KG1 (cell line): Measurements from ENCODE around the gene AKAP13.
A peak's percentile ranks its signal among the peaks of the same experiment; 100 is the strongest.
"Not testable (repeated sequence)": the region's sequence is repeated elsewhere in the genome, so short reads cannot be mapped to it uniquely, and the experiment has no call there.

Source experiments
- DNase-seq: peaks from one replicate; lab custom pipeline; 2025; lab: John Stamatoyannopoulos, UW

Gene AKAP13

DNA sequence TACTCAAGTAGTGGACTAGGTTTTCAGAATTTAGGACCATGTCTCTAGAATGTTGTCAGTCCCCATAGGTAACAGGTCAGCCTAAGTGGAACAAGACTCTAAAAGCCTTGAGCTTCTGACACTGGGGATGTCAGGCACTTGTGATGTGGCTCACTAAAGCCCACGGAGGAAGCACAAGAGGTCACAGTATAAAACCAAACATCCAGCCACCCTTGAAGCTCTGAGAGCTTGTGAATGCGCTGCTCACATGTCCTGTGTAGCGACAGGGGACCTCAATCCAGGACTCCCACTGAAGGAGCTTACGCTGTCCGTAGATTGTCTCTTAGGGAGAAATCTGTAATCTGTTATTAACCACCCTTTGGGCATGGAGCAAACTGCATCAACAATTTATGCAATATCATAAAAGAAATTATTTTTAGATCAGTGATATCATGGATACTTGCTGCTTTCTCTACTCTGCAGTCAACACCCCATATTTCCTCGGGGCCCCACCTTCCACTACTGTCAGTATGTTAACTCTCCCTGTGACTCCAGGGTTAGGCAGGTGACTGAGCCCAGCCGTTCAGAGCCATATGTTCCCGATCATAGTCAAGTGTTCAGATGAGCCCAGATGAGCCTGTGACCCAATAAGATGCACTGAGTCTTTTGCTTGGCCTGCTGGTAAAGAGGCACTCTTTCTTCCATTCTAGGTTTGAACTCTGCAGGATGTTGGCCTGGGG, 32.2 kb upstream of the AKAP13 start:
- peak; percentile 8 for DNase-seq

DNA sequence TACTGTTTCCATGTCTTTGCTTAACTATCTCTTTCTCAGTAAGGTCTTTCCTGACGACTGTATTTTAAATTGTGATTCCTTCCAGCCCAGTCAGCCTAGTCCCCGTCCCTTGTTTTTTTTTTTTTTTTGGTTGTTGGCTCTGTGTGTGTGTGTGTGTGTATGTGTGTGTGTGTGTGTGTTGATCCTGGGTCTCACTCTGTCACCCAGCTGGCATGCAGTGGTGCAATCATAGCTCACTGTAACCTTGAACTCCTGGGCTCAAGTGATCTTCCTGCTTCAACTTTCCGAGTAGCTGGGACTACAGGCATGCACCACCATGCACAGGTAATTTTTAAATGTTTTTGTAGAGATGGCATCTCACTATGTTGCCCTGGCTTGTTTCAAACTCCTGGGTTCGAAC, 31.3 kb upstream of the AKAP13 start:
- DNase-seq: not testable (repeated sequence)

DNA sequence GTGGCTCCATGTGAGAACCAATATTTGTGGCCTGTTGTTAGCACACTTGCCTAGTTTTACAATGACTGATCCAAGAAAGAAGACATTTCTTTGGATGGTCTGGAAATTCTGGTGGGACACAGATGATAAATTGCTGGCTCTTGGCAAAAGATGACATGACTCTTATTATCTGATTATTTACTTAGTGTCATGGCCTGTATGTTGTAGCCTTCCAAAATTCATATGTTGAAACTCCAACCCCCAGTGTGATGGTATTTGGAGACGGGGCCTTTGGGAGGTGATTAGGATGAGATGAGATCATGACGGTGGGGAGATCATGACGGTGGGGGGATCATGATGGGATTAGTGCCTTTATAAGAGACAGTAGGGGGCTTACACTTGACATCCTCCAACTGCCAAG, 30.0 kb upstream of the AKAP13 start:
- DNase-seq: no peak

DNA sequence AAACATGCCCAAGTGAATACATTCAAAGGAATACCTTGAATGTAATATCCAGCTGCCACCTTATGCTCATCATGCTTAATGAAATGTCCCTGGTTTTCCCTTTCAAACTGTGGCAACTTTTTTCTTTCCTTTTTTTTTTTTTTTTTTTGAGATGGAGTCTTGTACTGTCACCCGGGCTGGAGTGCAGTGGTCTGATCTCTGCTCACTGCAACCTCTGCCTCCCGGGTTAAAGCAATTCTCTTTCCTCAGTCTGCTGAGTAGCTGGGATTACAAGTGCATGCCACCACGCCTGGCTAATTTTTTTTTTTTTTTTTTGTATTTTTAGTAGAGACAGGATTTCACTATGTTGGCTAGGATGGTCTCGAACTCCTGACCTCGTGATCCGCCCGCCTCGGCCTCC, 28.9 kb upstream of the AKAP13 start:
- DNase-seq: not testable (repeated sequence)

DNA sequence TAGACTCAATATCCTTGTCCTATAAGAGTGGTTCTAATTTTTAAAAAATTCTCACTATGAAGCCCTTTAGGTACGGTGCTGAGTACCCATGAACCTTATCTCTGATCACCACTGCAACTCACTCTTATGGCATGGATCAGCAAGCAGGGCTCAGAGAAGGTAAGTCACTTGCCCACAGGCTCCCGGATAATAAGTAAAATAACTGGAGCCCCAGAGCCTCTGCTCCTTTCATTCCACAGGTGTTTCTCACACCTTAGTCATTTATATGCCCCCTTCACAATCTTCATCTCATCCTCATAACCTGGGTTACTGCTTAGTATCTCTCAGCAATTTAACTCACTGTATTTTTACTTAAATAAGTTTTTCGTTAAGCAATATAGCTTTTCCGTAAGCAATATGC, 28.4 kb upstream of the AKAP13 start:
- DNase-seq: no peak

DNA sequence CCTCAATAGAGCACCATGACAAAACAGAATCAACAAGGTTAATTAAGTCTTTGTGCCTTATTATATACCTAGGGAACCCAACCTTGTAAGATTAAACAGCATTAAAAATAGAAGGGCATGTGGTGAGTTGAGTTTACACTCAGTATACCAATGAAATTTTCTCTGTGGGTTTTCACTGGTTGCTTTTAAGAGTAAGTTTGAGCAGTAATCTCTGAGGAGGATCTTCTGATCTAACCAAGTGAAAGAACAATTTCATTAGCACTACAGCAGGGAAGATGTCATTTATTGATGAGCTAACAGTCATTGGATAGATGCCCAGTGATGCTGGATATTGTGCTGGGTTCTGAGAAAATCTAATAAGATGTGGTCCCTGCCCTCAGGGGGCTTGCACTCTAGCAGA, 26.9 kb upstream of the AKAP13 start:
- no peak for DNase-seq

DNA sequence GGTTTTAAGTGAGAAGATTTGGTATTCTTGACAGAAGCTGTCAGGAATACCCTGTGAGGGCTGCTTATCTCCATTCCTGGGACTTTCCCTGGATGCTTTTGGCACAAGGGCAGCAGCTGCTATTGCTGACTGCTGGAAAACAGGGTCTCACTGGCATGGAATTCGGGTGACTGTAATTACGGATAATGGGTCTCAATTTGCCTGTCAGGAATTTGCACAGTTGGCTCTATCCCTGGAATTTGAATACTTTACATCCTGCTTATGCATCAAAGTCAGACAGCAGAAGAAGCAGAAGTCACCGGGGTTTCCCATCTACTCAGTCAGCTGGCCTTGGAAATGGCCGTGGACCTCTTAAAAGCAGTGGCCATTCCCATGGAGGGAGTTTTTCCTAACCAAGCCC, 25.9 kb upstream of the AKAP13 start:
- DNase-seq: no peak

DNA sequence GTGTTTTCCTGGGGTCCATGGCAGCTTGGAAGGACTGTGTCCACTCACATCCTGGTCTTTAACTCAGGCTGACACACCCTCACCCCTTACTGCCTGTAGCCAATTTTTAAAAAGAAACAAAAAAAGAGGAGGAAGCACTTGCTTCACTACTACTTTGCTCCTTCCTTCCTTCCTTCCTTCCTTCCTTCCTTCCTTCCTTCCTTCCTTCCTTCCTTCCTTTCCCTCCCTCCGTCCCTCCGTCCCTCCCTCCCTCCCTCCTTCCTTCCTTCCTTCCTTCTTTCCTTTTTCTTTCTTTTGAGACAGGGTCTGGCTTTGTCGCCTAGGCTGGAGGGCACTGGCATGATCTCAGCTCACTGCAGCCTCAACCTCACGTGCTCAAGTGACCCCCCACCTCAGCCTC, 25.5 kb upstream of the AKAP13 start:
- DNase-seq: no peak

DNA sequence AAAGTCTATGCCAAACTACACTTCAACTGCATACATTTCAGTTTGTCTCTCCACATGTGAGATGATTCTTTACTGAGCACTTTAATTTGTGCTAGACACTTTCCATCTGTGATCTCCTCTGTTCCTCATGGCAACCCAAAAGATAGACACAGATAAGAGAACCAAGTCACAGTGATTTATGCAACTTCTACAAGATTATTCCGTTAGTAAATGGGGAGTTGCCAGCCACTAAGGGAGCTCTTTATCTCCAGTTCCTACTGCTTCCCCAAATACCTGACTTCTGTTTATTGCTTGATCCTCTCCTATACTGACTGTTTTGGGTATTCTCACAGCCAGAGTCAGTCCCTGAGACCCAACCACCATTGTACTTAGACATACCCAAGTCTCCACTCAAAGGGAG, 24.1 kb upstream of the AKAP13 start:
- no peak for DNase-seq

DNA sequence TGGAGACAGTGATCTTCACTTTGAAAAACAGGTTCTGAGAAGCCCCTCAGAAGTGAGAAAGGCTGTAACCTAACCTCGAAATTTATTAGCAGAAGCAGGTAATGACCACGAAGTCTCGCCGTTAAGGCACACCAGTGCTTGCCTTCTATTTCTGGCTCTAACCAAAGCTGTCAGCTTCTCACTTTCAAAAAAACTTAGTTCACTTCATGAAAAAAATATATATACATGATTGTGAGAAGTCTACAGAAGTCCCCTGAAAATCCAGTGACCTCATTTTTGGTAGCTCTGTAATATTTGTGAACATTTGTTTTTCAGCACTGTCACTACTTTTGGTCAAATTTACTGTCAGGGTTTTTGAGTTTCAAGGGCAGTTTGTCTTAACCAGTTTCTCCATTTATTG, 19.1 kb upstream of the AKAP13 start:
- no peak for DNase-seq

DNA sequence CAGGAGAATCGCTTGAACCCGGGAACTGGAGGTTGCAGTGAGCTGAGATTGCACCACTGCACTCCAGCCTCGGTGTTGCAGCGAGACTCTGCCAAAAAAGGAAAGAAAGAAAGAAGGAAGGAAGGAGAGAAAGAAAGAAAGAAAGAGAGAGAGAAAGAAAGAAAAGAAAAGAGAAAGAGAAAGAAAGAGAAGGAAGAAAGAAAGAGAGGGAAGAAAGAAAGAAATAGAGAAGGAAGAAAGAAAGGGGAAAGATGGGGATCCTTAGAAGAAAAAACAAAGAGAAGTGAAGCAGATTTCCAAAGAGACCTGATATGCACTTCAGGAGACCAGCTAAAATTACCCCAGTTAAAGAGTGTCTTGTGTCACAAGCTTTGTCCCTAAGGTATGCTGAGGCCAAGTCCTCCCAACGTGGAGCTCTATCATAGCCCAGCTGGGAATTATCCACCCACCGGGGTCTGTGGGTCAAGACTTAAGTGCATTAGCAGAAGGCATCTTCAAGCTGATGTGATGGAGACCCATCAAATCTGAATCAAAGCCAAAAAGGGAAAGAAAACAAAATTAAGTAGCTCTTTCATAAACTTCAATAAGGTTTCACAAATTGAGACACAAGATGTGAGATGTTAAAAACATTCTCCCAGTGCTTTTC, 17.8 kb upstream of the AKAP13 start:
- DNase-seq: no peak

DNA sequence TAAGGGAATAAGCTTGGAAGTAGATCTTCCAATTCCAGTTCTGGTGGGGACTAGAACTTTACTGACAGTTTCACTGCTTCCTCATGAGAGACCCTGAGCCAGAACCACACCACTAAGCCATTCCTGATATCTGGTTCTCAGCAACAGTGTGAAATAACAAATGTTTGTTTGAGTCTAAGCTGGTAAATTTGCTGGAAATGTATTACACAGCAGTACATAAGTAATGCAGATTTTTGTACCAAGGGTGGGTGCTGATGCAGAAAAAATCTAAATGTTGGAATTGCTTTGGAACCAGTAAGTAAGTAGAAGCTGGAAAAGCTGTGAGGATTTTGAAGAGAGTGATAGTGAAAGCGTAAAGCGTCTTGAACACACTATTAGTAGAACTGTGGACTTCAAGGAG, 14.4 kb upstream of the AKAP13 start:
- DNase-seq: no peak

DNA sequence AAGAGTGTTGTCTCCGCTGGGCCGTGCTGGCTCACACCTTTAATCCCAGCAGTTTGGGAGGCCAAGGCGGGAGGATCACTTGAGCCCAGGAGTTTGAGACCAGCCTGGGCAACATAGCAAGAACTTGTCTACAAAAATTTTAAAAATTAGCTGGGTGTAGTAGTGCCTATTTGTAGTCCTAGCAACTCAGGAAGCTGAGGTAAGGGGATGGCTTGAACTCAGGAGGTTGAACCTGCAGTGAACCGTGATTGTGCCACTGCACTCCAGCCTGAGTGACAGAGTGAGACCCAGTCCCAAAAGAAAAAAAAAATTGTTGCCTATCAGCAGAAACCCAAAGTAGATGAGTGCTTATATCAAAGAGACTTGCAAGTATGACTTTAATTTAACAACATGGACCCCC, 12.7 kb upstream of the AKAP13 start:
- DNase-seq: no peak

DNA sequence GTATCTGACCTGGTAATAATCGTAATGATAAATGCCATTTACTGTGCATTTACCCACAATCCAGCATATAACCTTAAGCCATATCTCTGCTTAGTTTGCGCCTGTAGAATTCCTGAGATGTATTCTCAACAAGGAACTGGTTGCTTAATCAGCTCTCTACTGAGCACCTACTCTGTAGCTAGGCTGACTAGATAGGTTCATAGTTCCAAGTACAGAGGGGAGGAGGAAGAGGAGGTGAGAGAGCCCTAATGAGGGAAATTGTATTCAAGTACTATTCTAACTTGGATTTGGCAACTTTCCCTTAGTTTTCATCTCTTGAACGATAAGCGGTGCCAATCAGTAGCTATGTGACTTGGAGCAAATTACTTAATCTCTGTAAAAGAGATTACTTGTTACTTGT, 5.6 kb upstream of the AKAP13 start:
- DNase-seq: no peak

DNA sequence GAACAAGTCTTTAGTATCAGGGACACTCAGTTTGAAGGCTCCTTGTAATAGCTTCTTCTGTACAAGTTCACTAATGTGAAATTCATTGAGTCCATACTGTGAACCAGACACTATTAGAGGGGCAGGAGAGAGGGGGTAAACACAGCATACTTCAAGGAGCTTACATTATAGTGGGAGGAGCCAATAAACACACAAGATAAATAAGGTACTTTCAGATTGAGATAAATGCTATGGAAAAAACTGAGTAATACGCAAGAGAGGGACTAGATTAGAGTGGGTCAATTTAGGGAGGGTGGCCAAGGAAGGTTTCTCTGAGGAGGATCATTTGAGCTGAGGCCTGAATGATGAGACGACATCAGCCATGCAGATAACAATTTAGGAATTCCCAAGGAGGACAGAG, 3.1 kb upstream of the AKAP13 start:
- DNase-seq: no peak

DNA sequence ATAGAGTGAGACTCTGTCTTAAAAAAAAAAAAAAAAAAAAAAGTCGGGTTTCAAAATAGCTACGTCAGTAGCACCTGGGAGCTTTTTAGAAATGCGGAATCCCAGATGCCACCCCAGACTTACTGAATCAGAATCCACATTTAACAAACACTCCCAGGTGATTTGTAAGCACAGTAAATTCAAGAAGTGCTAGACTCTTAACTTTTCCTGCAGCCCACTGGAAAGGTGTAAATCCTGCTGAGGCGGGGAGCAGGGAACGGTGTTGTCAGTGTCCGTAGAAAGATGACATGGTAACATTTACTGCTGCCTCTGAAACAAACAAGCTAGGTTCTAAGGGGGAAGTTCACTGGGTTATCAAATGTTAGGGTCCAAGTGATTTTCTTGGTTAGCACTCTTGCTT, 2.4 kb upstream of the AKAP13 start:
- no peak for DNase-seq

DNA sequence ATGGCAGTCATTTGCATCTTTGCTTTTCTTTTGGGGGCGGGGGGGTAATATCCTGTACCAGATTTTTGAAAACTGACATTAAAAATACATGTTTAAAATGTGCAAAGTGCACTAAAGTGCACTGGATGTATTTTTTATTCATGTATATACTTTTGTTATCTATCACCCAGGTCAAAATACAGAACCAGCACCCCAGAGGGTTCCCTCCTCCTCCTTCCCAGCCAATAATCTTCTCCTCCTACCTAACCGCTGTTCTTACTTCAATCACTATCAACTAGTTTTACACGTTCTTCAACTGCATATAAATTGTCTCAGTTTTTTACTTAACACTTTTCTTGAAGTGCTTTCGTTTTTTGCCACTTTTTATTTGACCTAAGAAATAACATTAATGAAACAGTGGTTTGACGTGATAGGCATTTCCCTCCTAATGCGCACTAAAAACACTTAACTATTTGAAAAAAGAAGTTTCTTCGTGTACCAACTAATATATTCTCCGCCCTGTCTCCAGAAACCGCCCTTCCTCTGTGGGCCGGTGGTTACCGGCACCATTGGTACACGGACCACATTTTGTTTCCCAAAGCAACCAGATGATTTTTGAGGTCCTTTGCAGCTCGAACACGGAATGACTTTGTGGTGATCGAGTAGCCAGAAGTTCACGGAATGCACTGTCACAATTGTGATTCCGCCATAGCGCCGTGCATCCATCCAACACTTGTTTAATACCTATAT, 836 bp upstream of the AKAP13 start:
- peak; percentile 52 for DNase-seq

DNA sequence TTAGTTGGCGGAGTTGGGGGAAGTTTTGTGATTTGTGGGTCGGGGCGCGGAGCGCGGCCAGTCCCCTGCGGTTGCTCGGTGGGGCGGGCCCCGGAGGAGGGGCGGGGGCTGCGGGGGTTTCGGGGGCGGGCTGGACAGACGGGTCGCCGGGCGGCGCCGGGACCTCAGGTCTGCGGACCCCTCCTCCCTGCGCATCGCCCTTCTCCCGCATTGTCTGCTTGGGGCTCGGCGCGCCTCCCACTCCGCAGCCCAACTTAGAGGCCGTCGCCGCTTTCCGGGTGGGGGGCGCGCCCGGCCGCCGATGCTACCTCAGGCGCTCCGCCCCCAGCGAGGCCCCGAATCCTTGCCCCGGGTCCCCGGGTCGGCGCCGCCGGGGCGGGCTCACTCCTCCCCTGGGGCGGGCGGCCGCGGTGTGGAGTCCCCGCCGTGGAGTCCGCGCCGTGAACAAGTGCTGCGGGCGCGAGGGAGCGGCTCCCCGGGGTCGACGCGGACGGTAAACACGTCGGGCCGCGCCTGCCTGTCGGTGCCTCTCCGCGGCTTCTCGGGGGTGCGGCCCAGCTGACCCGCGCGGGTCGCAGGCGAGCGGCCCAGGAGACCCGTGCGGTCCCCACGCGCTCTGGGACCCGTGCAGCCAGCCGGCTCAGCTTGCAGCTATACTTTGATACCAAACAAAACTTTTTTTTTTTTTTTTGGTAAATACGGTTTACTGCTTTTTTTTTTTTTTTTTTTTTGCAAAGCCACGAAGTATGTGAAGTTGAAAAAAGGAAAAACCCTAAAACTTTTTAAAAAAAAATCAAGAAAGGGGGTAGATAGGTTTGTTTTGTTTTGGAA, 624 bp downstream of the AKAP13 start:
- DNase-seq: no peak

DNA sequence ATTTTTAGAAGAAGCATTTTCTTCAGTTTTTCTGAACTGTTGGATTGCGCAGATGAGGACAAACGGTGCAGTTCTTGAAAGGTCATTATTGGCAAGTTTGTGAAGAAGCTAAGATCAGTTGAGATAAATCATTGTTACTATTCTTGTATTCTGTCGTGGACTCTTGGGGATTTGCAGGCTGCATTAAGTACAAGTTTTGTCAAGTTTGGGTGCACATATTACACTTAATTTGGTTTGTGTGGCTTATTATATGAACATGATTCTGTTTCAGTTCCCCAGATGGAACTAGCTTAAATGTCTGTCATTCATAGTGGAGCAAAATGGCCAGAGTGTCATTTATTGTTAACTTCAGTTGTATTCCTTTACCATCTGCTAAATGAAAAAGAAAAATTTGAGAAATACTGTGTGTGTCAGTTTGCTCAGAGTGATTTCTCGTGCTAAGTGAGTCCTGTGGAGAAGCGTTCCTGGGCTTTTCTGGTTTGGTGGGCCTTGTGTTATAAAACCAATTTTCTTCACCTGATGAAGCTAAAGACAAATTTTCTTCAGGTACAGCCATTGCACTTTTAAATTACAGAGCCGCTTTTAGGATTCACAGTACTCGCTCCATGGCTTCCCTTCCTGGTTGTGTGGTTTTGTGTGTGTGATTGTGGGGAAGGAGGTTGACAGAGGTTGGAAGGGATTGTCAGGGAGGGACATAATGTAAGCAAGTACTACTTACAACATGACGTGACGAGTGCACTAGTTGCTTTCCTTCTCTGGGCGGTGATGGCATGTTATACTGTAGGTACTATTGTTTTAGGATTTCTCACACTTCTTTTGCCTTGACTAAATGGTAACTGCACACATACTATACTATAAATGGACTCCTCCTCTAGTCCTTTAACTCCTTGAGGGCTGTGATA, 1.7 kb downstream of the AKAP13 start:
- no peak for DNase-seq

DNA sequence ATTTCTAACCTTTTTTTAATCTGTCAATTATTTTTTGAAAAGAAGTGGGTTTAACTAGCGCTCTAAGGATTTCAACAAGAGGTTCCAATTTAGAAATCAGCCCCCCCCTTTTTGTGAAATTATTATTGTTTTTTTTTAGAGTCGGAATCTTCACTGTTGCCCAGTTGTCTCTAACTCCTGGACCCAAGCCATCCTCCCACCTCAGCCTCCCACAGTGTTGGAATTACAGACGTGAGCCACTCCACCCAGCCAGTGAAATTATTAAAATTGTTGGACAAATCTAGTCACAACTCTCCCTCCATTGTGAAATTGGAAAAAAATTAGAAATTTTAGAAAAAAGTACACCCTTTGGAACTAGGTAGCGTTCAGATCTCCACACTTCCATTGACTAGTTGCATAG, 2.5 kb downstream of the AKAP13 start:
- no peak for DNase-seq

DNA sequence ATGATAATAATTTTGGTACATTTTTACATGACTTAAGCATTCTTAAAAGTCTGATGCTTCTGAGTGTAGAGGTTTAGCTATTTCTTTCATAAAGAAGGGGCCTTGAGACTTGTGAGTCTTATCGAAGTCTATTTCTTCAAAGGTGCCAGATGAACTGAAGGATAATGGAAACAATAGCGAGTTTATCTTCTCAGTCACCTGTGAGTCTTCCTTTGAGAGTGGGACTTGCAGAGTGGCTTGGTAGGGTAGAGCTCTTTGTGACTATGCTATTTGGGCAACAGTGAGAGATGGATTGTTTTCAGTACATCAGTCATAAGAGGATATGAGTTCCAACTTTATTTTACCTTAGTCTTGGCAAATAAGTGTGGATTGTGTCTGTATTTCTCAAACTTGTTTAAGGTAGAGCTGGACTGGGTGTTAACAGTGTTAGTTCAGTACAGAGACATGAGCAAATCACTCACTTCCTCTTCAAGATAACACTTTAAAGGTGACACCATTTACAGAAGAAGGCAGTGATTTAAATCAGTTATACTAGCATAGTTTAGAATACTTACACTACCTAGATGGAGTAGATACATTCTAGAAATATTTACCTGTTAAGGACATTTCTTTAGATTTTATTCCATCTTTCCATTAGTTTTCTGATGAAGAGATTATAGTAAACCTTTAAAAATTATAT, 3.2 kb downstream of the AKAP13 start:
- no peak for DNase-seq
